ENCODE data around the gene SLC9A3.
A peak's percentile ranks its signal among the peaks of the same experiment; 100 is the strongest.

The SLC9A3 gene

GRCh38 chr5:441996-442334 lies 82.3 kb downstream of the SLC9A3 start:
- no CpG with 5 or more reads among the region's 5 CpGs for WGBS (ENCODE audit: insufficient coverage, insufficient read length)
- Histone ChIP-seq H3K36me3 (ENCODE audit: control insufficient read depth, insufficient read depth, low read length) (0 out of 2 replicates have a peak, but pooled peaks cover 5% of the 10 kb centered on the region), H3K27ac (ENCODE audit: low read length) (no peak overlapping the region), H3K4me1 (ENCODE audit: control insufficient read depth, insufficient read depth, low read length) (peaks cover 4% of the 10 kb centered on the region), H3K4me3 (ENCODE audit: low read length) (peak overlapping the region; percentile 88; the same call in 1 of the 2 replicates), H3K27me3 (ENCODE audit: control insufficient read depth, insufficient read depth, low read length) (no peaks in the 10 kb centered on the region), H3K9me3 (ENCODE audit: control insufficient read depth, insufficient read depth, low read length) (no peaks in the 10 kb centered on the region)
- DNase-seq (ENCODE audit: low read depth, low spot score): no peak

- no peaks in the 10 kb centered on the region for H3K9me3 ChIP-seq (ENCODE audit: control insufficient read depth, insufficient read depth, low read length)
- no peaks in the 10 kb centered on the region for H3K36me3 ChIP-seq (ENCODE audit: control insufficient read depth, insufficient read depth, low read length)
- no CpG with 5 or more reads among the region's 18 CpGs for WGBS (ENCODE audit: insufficient coverage, insufficient read length)
- no peak overlapping the region for H3K27ac ChIP-seq (ENCODE audit: low read length)
- H3K4me3 ChIP-seq (ENCODE audit: low read length): no peak overlapping the region
- H3K4me1 ChIP-seq (ENCODE audit: control insufficient read depth, insufficient read depth, low read length): peaks cover 6% of the 10 kb centered on the region
- no peaks in the 10 kb centered on the region for H3K27me3 ChIP-seq (ENCODE audit: control insufficient read depth, insufficient read depth, low read length)
- DNase-seq (ENCODE audit: low read depth, low spot score): no peak
These were observed 83.6 kb downstream of the SLC9A3 start for GRCh38 chr5:440401-441201.

GRCh38 chr5:439636-440035 lies 84.6 kb downstream of the SLC9A3 start:
- Histone ChIP-seq H3K4me3 (ENCODE audit: low read length) (no peak overlapping the region), H3K36me3 (ENCODE audit: control insufficient read depth, insufficient read depth, low read length) (no peaks in the 10 kb centered on the region), H3K4me1 (ENCODE audit: control insufficient read depth, insufficient read depth, low read length) (peaks cover 6% of the 10 kb centered on the region), H3K9me3 (ENCODE audit: control insufficient read depth, insufficient read depth, low read length) (no peaks in the 10 kb centered on the region), H3K27ac (ENCODE audit: low read length) (no peak overlapping the region), H3K27me3 (ENCODE audit: control insufficient read depth, insufficient read depth, low read length) (no peaks in the 10 kb centered on the region)
- no peak for DNase-seq (ENCODE audit: low read depth, low spot score)
- WGBS (ENCODE audit: insufficient coverage, insufficient read length): no CpG with 5 or more reads among the region's 14 CpGs

GRCh38 chr5:439181-439580 lies 85.1 kb downstream of the SLC9A3 start:
- DNase-seq (ENCODE audit: low read depth, low spot score): no peak
- no peaks in the 10 kb centered on the region for H3K27me3 ChIP-seq (ENCODE audit: control insufficient read depth, insufficient read depth, low read length)
- H3K4me1 ChIP-seq (ENCODE audit: control insufficient read depth, insufficient read depth, low read length): peaks cover 6% of the 10 kb centered on the region
- H3K4me3 ChIP-seq (ENCODE audit: low read length): no peak overlapping the region
- WGBS (ENCODE audit: insufficient coverage, insufficient read length): no CpG with 5 or more reads among the region's 8 CpGs
- H3K9me3 ChIP-seq (ENCODE audit: control insufficient read depth, insufficient read depth, low read length): no peaks in the 10 kb centered on the region
- no peak overlapping the region for H3K27ac ChIP-seq (ENCODE audit: low read length)
- no peaks in the 10 kb centered on the region for H3K36me3 ChIP-seq (ENCODE audit: control insufficient read depth, insufficient read depth, low read length)

- Histone ChIP-seq H3K27ac (ENCODE audit: low read length) (no peak overlapping the region), H3K4me3 (ENCODE audit: low read length) (no peak overlapping the region), H3K9me3 (ENCODE audit: control insufficient read depth, insufficient read depth, low read length) (no peaks in the 10 kb centered on the region), H3K4me1 (ENCODE audit: control insufficient read depth, insufficient read depth, low read length) (peaks cover 4% of the 10 kb centered on the region; the same call in 1 of the 2 replicates), H3K27me3 (ENCODE audit: control insufficient read depth, insufficient read depth, low read length) (no peaks in the 10 kb centered on the region), H3K36me3 (ENCODE audit: control insufficient read depth, insufficient read depth, low read length) (no peaks in the 10 kb centered on the region)
- DNase-seq (ENCODE audit: low read depth, low spot score): no peak
- WGBS (ENCODE audit: insufficient coverage, insufficient read length): no CpG with 5 or more reads among the region's 14 CpGs
These were observed 85.7 kb downstream of the SLC9A3 start for GRCh38 chr5:438481-438981.

- Histone ChIP-seq H3K36me3 (ENCODE audit: control insufficient read depth, insufficient read depth, low read length) (no peaks in the 10 kb centered on the region), H3K27ac (ENCODE audit: low read length) (no peak overlapping the region), H3K27me3 (ENCODE audit: control insufficient read depth, insufficient read depth, low read length) (no peaks in the 10 kb centered on the region), H3K4me3 (ENCODE audit: low read length) (no peak overlapping the region), H3K4me1 (ENCODE audit: control insufficient read depth, insufficient read depth, low read length) (peaks cover 2% of the 10 kb centered on the region; the same call in 1 of the 2 replicates), H3K9me3 (ENCODE audit: control insufficient read depth, insufficient read depth, low read length) (no peaks in the 10 kb centered on the region)
- DNase-seq (ENCODE audit: low read depth, low spot score): no peak
- WGBS (ENCODE audit: insufficient coverage, insufficient read length): no CpG with 5 or more reads among the region's 18 CpGs
These were observed 86.9 kb downstream of the SLC9A3 start for GRCh38 chr5:437281-437771.

GRCh38 chr5:436641-436975 lies 87.6 kb downstream of the SLC9A3 start:
- no peak overlapping the region for H3K4me3 ChIP-seq (ENCODE audit: low read length)
- H3K27me3 ChIP-seq (ENCODE audit: control insufficient read depth, insufficient read depth, low read length): no peaks in the 10 kb centered on the region
- H3K9me3 ChIP-seq (ENCODE audit: control insufficient read depth, insufficient read depth, low read length): no peaks in the 10 kb centered on the region
- no peak for DNase-seq (ENCODE audit: low read depth, low spot score)
- H3K4me1 ChIP-seq (ENCODE audit: control insufficient read depth, insufficient read depth, low read length): peaks cover 2% of the 10 kb centered on the region; the same call in 1 of the 2 replicates
- no peaks in the 10 kb centered on the region for H3K36me3 ChIP-seq (ENCODE audit: control insufficient read depth, insufficient read depth, low read length)
- H3K27ac ChIP-seq (ENCODE audit: low read length): no peak overlapping the region
- no CpG with 5 or more reads among the region's 5 CpGs for WGBS (ENCODE audit: insufficient coverage, insufficient read length)

- no peaks in the 10 kb centered on the region for H3K9me3 ChIP-seq (ENCODE audit: control insufficient read depth, insufficient read depth, low read length)
- H3K4me1 ChIP-seq (ENCODE audit: control insufficient read depth, insufficient read depth, low read length): peaks cover 2% of the 10 kb centered on the region; the same call in 1 of the 2 replicates
- DNase-seq (ENCODE audit: low read depth, low spot score): no peak
- H3K27ac ChIP-seq (ENCODE audit: low read length): no peak overlapping the region
- no peaks in the 10 kb centered on the region for H3K36me3 ChIP-seq (ENCODE audit: control insufficient read depth, insufficient read depth, low read length)
- no CpG with 5 or more reads among the region's 18 CpGs for WGBS (ENCODE audit: insufficient coverage, insufficient read length)
- H3K4me3 ChIP-seq (ENCODE audit: low read length): no peak overlapping the region
- H3K27me3 ChIP-seq (ENCODE audit: control insufficient read depth, insufficient read depth, low read length): no peaks in the 10 kb centered on the region
These were observed 88.1 kb downstream of the SLC9A3 start for GRCh38 chr5:435961-436640.

- DNase-seq (ENCODE audit: low read depth, low spot score): no peak
- H3K9me3 ChIP-seq (ENCODE audit: control insufficient read depth, insufficient read depth, low read length): no peaks in the 10 kb centered on the region
- H3K4me1 ChIP-seq (ENCODE audit: control insufficient read depth, insufficient read depth, low read length): peaks cover 2% of the 10 kb centered on the region; the same call in 1 of the 2 replicates
- H3K27me3 ChIP-seq (ENCODE audit: control insufficient read depth, insufficient read depth, low read length): no peaks in the 10 kb centered on the region
- no peak overlapping the region for H3K4me3 ChIP-seq (ENCODE audit: low read length)
- H3K27ac ChIP-seq (ENCODE audit: low read length): no peak overlapping the region
- H3K36me3 ChIP-seq (ENCODE audit: control insufficient read depth, insufficient read depth, low read length): no peaks in the 10 kb centered on the region
- no CpG with 5 or more reads among the region's 27 CpGs for WGBS (ENCODE audit: insufficient coverage, insufficient read length)
These were observed 89.0 kb downstream of the SLC9A3 start for GRCh38 chr5:435156-435790.

GRCh38 chr5:434443-435146 lies 89.7 kb downstream of the SLC9A3 start:
- H3K27me3 ChIP-seq (ENCODE audit: control insufficient read depth, insufficient read depth, low read length): no peaks in the 10 kb centered on the region

More at GRCh38 chr5:434443-435146, 89.7 kb downstream of the SLC9A3 start:
- no peak for DNase-seq (ENCODE audit: low read depth, low spot score)
- no peaks in the 10 kb centered on the region for H3K36me3 ChIP-seq (ENCODE audit: control insufficient read depth, insufficient read depth, low read length)
- no peak overlapping the region for H3K4me3 ChIP-seq (ENCODE audit: low read length)
- H3K9me3 ChIP-seq (ENCODE audit: control insufficient read depth, insufficient read depth, low read length): no peaks in the 10 kb centered on the region
- whole genome bisulfite sequencing (ENCODE audit: insufficient coverage, insufficient read length): no CpG with 5 or more reads among the region's 26 CpGs
- H3K27ac ChIP-seq (ENCODE audit: low read length): no peak overlapping the region
- H3K4me1 ChIP-seq (ENCODE audit: control insufficient read depth, insufficient read depth, low read length): peaks cover 2% of the 10 kb centered on the region; the same call in 1 of the 2 replicates
